Mucosa of stomach (tissue), 1 donor: ENCODE results near the gene HPS1.

Experiments used
- H3K27me3 ChIP-seq: one replicate; pipeline ENCODE4 v1.7.0; 2013; ENCODE audit warnings: mild to moderate bottlenecking, low read length; ENCODE audit not compliant: control insufficient read depth, insufficient read depth
- H3K36me3 ChIP-seq: one replicate; pipeline ENCODE4 v1.7.0; 2013; ENCODE audit warnings: low read length; ENCODE audit not compliant: control insufficient read depth, insufficient read depth
- H3K4me1 ChIP-seq: one replicate; pipeline ENCODE4 v1.7.0; 2013; ENCODE audit warnings: mild to moderate bottlenecking, low read length; ENCODE audit not compliant: control insufficient read depth, insufficient read depth
- H3K4me3 ChIP-seq: one replicate; pipeline ENCODE4 v1.7.0; 2013; ENCODE audit warnings: low read length
- H3K9ac ChIP-seq: one replicate; pipeline ENCODE4 v1.7.0; 2013; ENCODE audit warnings: mild to moderate bottlenecking, low read length, moderate library complexity
- H3K9me3 ChIP-seq: one replicate; pipeline ENCODE4 v1.7.0; 2013; ENCODE audit warnings: mild to moderate bottlenecking, low read length, moderate library complexity; ENCODE audit not compliant: control insufficient read depth
- donor health status: Pancreatic carcinoma.

HPS1 gene

DNA sequence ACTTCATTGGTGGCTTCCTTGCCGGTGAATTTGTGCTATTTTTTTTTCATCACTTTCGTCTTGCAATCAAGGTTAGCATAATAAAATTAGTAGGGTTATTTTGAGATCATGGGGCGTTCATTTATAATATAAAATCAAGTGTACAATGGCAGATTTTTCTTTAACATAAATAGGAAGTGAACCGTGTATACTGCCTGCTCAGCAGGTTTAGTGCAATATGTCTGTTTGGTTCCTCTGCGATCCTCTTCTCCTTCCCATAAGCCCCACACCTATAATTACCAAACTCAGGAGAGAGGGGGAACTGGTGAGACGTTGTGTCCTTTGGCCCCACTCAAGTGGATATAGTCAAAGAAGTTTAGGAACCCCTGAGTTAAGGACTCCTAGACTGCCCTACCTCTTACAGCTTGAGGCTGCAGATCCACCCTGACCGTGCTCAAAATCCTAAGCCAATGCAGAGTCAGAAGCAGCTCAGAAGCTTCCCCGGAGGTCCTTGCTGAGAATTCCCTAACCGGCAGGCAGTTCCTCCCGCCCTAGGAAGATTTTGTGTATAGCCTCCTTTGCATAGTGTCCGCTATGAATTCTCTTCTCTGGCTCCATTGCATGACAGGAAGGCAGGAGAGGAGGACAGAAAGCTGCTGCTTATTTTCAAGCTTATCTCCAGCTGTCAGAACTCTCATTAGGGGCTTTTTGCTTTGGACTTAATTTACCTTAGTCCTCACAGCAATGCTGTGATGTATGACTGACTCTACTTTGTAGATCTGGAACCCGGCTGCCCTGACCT is 73.3 kb downstream of the HPS1 start:
- no peaks in the 10 kb centered on the region for H3K27me3 ChIP-seq
- H3K9ac ChIP-seq = no peak overlapping the region
- no peaks in the 10 kb centered on the region for H3K9me3 ChIP-seq
- no peak overlapping the region for H3K4me3 ChIP-seq
- H3K4me1 ChIP-seq = no peaks in the 10 kb centered on the region
- no peaks in the 10 kb centered on the region for H3K36me3 ChIP-seq

DNA sequence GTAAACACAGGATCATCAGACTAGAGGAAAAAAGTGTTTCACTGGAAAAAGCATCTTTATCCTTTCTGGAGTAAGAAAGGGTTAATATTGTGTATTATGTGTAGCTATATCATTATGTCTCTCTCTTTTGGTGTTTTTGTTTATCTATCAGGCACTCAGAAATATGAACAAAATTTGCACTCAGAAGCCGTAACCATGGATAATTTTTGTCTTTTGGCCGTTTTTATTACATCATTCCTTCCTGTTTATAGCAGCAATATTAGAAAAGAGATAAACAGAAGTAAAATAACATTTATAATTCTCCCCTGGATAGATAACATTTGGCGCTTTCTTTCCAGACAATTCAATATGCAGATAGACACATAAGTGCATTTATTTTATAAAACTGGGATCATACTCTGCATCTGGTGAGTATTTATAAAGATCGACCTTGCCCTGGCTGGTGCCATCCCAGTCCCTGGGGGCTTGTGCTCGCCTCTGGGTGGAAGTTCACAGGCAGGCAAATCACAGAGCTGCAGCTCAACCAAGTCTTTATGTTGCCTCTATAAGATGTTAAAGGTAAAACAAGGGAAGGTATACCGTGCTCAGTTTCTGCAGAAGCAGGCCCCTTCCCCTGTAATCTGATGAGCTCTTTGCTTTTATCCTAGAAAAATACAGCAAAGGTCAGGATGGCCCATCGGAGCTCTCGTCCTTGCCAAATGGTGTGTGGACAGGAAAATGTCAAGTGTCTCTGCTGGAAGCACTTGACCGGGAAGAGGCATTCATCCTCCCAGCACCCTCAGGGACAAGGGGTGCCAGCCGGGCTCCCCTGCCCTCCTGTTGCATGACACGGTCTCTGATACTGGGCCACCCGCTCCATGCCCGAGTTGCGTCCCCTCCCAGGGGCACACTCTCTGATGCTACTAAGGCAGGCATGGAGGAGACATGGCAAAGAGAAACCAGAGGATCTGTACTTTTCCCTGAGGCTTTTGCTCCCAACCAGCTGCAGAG is 75.6 kb downstream of the HPS1 start:
- Histone ChIP-seq H3K4me1 (no peaks in the 10 kb centered on the region), H3K4me3 (no peak overlapping the region), H3K9ac (no peak overlapping the region), H3K27me3 (no peaks in the 10 kb centered on the region), H3K36me3 (no peaks in the 10 kb centered on the region), H3K9me3 (no peaks in the 10 kb centered on the region)

DNA sequence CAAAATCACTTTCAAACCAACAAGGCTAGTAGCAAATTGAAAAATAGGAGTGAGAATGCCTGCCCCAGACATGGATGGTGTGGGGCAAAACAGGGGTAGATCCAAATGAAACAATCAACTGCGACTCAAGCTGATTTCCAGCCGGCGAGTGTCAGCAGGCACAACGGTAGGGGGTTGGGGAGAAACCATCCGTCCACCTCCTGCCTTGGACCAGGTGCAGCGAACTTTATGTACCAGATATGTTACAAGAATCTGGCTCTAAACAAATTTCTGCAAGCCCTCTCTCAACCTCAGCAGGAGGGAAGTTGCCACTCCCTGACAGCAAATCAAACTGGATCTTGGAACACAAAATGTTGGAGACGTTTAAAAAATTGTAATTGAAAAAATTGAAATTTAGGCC is 76.9 kb downstream of the HPS1 start:
- no peak overlapping the region for H3K9ac ChIP-seq
- H3K9me3 ChIP-seq = no peaks in the 10 kb centered on the region
- no peak overlapping the region for H3K4me3 ChIP-seq
- H3K4me1 ChIP-seq = no peaks in the 10 kb centered on the region
- no peaks in the 10 kb centered on the region for H3K36me3 ChIP-seq
- H3K27me3 ChIP-seq = no peaks in the 10 kb centered on the region

DNA sequence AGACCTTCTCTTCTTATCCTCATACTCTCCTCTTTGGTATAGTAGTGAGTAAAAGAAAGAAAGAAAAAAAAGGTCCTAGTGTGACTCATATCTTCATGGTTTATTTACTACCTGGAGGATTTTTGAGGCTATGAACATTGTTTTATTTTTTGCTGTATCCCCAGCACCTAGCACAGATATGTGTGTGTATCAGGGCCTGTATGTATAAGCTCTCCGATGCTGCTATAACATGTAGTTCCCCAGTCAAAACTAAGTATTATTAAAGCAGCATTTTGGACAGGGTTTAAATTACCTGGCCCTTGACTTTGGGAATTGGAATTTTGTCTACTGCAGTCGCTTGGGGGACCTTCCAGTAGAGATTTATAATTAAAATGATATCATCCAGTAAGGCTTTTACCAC is 78.1 kb downstream of the HPS1 start:
- Histone ChIP-seq H3K4me3 (no peak overlapping the region), H3K4me1 (no peaks in the 10 kb centered on the region), H3K36me3 (no peaks in the 10 kb centered on the region), H3K9ac (no peak overlapping the region), H3K9me3 (no peaks in the 10 kb centered on the region), H3K27me3 (no peaks in the 10 kb centered on the region)

DNA sequence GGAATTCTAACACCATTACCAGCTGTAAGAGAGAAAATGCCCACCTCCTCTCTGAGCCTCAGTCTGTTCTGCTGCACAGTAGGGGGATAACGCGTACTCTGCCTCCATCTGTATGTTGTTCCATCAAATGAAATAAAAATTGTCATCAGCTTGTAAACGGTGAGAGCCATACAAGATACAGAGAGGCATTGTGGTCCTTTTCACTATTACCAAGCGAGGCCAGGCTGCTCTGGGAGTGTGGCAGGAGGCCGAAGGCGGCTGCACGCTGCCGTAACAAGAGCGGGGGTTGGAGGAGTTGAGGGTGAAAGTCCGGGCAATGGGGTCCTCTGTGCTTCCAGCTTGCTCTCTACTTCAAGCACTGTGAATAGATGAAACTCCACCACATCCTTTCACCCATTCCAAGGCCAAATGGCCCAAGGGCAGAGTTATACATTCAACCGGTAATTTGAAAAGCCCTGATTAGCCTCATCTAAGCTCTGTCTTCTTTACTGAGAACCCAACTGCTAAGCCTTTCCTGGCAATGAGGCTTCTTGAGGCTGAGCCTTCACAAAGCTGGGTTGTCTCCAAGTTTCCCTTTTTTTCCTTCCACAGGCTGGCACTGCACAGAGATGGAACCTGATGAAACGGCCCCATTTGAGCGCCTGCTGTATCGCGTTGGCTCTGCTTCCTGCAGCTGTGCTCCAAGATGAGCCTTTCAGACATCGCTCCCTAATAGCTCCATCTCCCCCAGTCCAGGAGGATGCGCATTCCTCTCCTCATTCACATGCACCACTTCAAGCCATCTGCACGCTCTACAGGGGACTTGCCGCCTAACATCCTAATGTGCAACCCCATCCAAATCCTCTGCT is 78.9 kb downstream of the HPS1 start:
- Histone ChIP-seq H3K4me3 (no peak overlapping the region), H3K9me3 (no peaks in the 10 kb centered on the region), H3K36me3 (no peaks in the 10 kb centered on the region), H3K27me3 (no peaks in the 10 kb centered on the region), H3K9ac (no peak overlapping the region), H3K4me1 (no peaks in the 10 kb centered on the region)
